Progenitor cell of endocrine pancreas (in vitro differentiated cells): ENCODE results near the gene NRN1L. TPM values are rescaled to one million over a fixed set of nuclear protein-coding genes. Genes with fewer than 3 reads are reported as not detected.
A peak's percentile ranks its signal among the peaks of the same experiment; 100 is the strongest.
"Not testable (repeated sequence)": the region's sequence is repeated elsewhere in the genome, so short reads cannot be mapped to it uniquely, and the experiment has no call there.

ENCODE experiments used
- DNase-seq: peaks from one replicate; pipeline ENCODE4 v3.0.0; 2021; ENCODE audit warnings: low spot score; ENCODE audit not compliant: unreplicated experiment
- H3K27ac Mint-ChIP-seq: 2 replicates; pipeline ENCODE4 v1.8.0; 2021; ENCODE audit warnings: mild to moderate bottlenecking, moderate library complexity, mixed read lengths
- H3K27me3 Mint-ChIP-seq: 2 replicates; pipeline ENCODE4 v1.8.0; 2021; ENCODE audit warnings: mixed read lengths
- H3K36me3 Mint-ChIP-seq: 2 replicates; pipeline ENCODE4 v1.8.0; 2022; ENCODE audit warnings: mixed read lengths; ENCODE audit not compliant: insufficient read depth
- H3K4me1 Mint-ChIP-seq: 2 replicates; pipeline ENCODE4 v1.8.0; 2021; ENCODE audit warnings: low read depth, mixed read lengths
- H3K4me3 Mint-ChIP-seq: 2 replicates; pipeline ENCODE4 v1.8.0; 2021; ENCODE audit warnings: low read depth, mild to moderate bottlenecking, moderate library complexity, mixed read lengths
- H3K9me3 Mint-ChIP-seq: 2 replicates; pipeline ENCODE4 v1.8.0; 2021; ENCODE audit warnings: low read depth, mixed read lengths
- CTCF ChIP-seq: fragments of 200-600 bp; sonication (generic); IDR thresholded peaks from one replicate; pipeline ENCODE4 v1.5.0; 2021; ENCODE audit warnings: antibody characterized with exemption, mild to moderate bottlenecking; ENCODE audit not compliant: unreplicated experiment
- total RNA-seq: library from RNA; stranded (reverse); gene quantifications from 2 replicates; pipeline ENCODE4 v1.2.1, GENCODE V29; 2021

The NRN1L gene
- total RNA-seq, 1 donor from 2014 or later: not detected

- DNase-seq: no peak
- Mint-ChIP-seq H3K27ac (peak overlapping the region; percentile 35), H3K9me3 (no peaks in the 10 kb centered on the region), H3K4me1 (peaks cover 15% of the 10 kb centered on the region), H3K36me3 (peaks cover 10% of the 10 kb centered on the region), H3K4me3 (no peak overlapping the region), H3K27me3 (no peaks in the 10 kb centered on the region)
- TF ChIP-seq CTCF: no peak
Observed at GRCh38 chr16:67861877-67862276, 22.8 kb upstream of the NRN1L start.

- no peaks in the 10 kb centered on the region for H3K27me3 Mint-ChIP-seq
- H3K4me1 Mint-ChIP-seq: peaks cover 5% of the 10 kb centered on the region
- no peak for TF ChIP-seq CTCF
- H3K9me3 Mint-ChIP-seq: no peaks in the 10 kb centered on the region
- H3K4me3 Mint-ChIP-seq: no peak overlapping the region
- peaks cover 10% of the 10 kb centered on the region for H3K36me3 Mint-ChIP-seq
- H3K27ac Mint-ChIP-seq: peak overlapping the region; percentile 25
- DNase-seq: no peak
Observed at GRCh38 chr16:67862623-67863583, 21.8 kb upstream of the NRN1L start.

- H3K27ac Mint-ChIP-seq, H3K9me3 Mint-ChIP-seq, DNase-seq, H3K4me3 Mint-ChIP-seq, H3K4me1 Mint-ChIP-seq, H3K36me3 Mint-ChIP-seq, H3K27me3 Mint-ChIP-seq: not testable (repeated sequence)
Observed at GRCh38 chr16:67864044-67864443, 20.6 kb upstream of the NRN1L start.

- H3K9me3 Mint-ChIP-seq: no peaks in the 10 kb centered on the region
- no peak for TF ChIP-seq CTCF
- H3K4me3 Mint-ChIP-seq: no peak overlapping the region
- H3K4me1 Mint-ChIP-seq: no peaks in the 10 kb centered on the region
- peak overlapping the region; percentile 11 for H3K27ac Mint-ChIP-seq
- no peak for DNase-seq
- no peaks in the 10 kb centered on the region for H3K27me3 Mint-ChIP-seq
- peaks cover 8% of the 10 kb centered on the region for H3K36me3 Mint-ChIP-seq
Observed at GRCh38 chr16:67864594-67864993, 20.1 kb upstream of the NRN1L start.

GRCh38 chr16:67865318-67865717 lies 19.4 kb upstream of the NRN1L start:
- H3K27ac Mint-ChIP-seq: no peak overlapping the region
- TF ChIP-seq CTCF: peak; percentile 43
- no peak for DNase-seq
- no peaks in the 10 kb centered on the region for H3K4me1 Mint-ChIP-seq
- peaks cover 9% of the 10 kb centered on the region for H3K36me3 Mint-ChIP-seq
- H3K4me3 Mint-ChIP-seq: no peak overlapping the region
- no peaks in the 10 kb centered on the region for H3K9me3 Mint-ChIP-seq
- H3K27me3 Mint-ChIP-seq: no peaks in the 10 kb centered on the region

GRCh38 chr16:67868290-67868689 lies 16.4 kb upstream of the NRN1L start:
- no peak overlapping the region for H3K4me3 Mint-ChIP-seq
- no peak overlapping the region for H3K27ac Mint-ChIP-seq
- H3K27me3 Mint-ChIP-seq: no peaks in the 10 kb centered on the region
- H3K4me1 Mint-ChIP-seq: peaks cover 3% of the 10 kb centered on the region
- TF ChIP-seq CTCF: no peak
- no peaks in the 10 kb centered on the region for H3K9me3 Mint-ChIP-seq
- H3K36me3 Mint-ChIP-seq: peaks cover 9% of the 10 kb centered on the region
- no peak for DNase-seq
